HCT116 (cell line): ENCODE data around the gene SLC25A31. TPM values are rescaled to one million over a fixed set of nuclear protein-coding genes. Genes with fewer than 3 reads are reported as not detected.

Experiments
- ATAC-seq: fragments of 200-7000 bp; cut with Tn5 transposase; 2 replicates; pipeline ENCODE4 v1.9.1; 2020; ENCODE audit warnings: mild to moderate bottlenecking, moderate library complexity
- BruUV-seq: library from RNA; stranded (reverse); fragments of 400-500 nt; replicated peaks from 2 replicates; lab custom pipeline; 2021; lab: Mats Ljungman, UMichigan
- CTCF ChIA-PET: fragments of 300-600 bp; sonication (Branson Sonifier 250); formaldehyde crosslinking; loops from one replicate; lab custom pipeline; 2021; ENCODE audit warnings: antibody characterized with exemption; lab: Charles Lee
- POLR2A ChIA-PET: fragments of 300-600, 350-600 bp; sonication (Branson Sonifier 250); formaldehyde crosslinking; loops from one replicate; lab custom pipeline; 2021; ENCODE audit warnings: antibody characterized with exemption; lab: Charles Lee
- RAD21 ChIA-PET, 2 experiments: fragments of 300-600 bp; sonication (Branson Sonifier 250); formaldehyde crosslinking; loops; one replicate each; lab custom pipeline; 2023; ENCODE audit warnings: low total read pairs in 2 of 2; ENCODE audit not compliant: uncharacterized antibody in 2 of 2, unreplicated experiment in 2 of 2, low non-redundant PET in 1 of 2; lab: Charles Lee
- DNase-seq: peaks from one replicate; pipeline ENCODE4 v3.0.0-alpha.2; 2010; ENCODE audit warnings: low read depth, low spot score
- H2AFZ ChIP-seq: fragments of 200-600 bp; shearing (Covaris generic), sonication (generic); 2 replicates; pipeline ENCODE4 v1.6.1; 2017; ENCODE audit warnings: low read depth, mixed run types, mixed read lengths, antibody characterized with exemption, low read length; ENCODE audit not compliant: poor library complexity, severe bottlenecking
- H3K27ac ChIP-seq: 2 replicates; pipeline ENCODE4 v1.5.1; 2012; ENCODE audit warnings: low read depth, low read length
- H3K27me3 ChIP-seq: fragments of 200-600 bp; sonication (generic); 2 replicates; pipeline ENCODE4 v1.6.1; 2016; ENCODE audit warnings: mixed run types, low read length, mixed read lengths; ENCODE audit not compliant: insufficient read depth
- H3K36me3 ChIP-seq, 2 experiments: fragments of 200-500 bp in 1 of 2; fragments of 200-600 bp in 1 of 2; sonication (Bioruptor generic) in 1 of 2; sonication (generic) in 1 of 2; 2 replicates each; pipeline versions ENCODE4 v1.5.1 to v1.6.1; 2014 to 2016; ENCODE audit warnings: low read length in 2 of 2, inconsistent platforms in 1 of 2, mixed read lengths in 1 of 2, mixed run types in 1 of 2; ENCODE audit not compliant: insufficient read depth in 2 of 2, control insufficient read depth in 1 of 2
- H3K4me1 ChIP-seq, 2 experiments: fragments of 200-600 bp in 1 of 2; sonication (generic) in 1 of 2; 2 replicates each; pipeline versions ENCODE4 v1.5.1 to v1.6.1; 2012 to 2017; ENCODE audit warnings: low read length in 2 of 2, inconsistent platforms in 1 of 2, mild to moderate bottlenecking in 1 of 2, mixed read lengths in 1 of 2, mixed run types in 1 of 2, moderate library complexity in 1 of 2; ENCODE audit not compliant: insufficient read depth in 2 of 2, control insufficient read depth in 1 of 2
- H3K4me2 ChIP-seq: fragments of 200-600 bp; sonication (generic); 2 replicates; pipeline ENCODE4 v1.6.1; 2017; ENCODE audit warnings: mixed run types, low read length, mixed read lengths
- H3K4me3 ChIP-seq, 2 experiments: fragments of 200-600 bp in 1 of 2; sonication (generic) in 1 of 2; replicated peaks in 1 of 2; 2 replicates each; pipeline ENCODE4 v1.5.1; 2011 to 2016; ENCODE audit warnings: low read length in 2 of 2, control low read depth in 1 of 2, low read depth in 1 of 2, mild to moderate bottlenecking in 1 of 2, mixed read lengths in 1 of 2, mixed run types in 1 of 2
- H3K79me2 ChIP-seq: fragments of 200-600 bp; sonication (generic); 2 replicates; pipeline ENCODE4 v1.6.1; 2017; ENCODE audit warnings: mild to moderate bottlenecking, mixed run types, low read length, moderate library complexity, mixed read lengths; ENCODE audit not compliant: insufficient read depth
- H3K9ac ChIP-seq: fragments of 200-600 bp; sonication (generic); 2 replicates; pipeline ENCODE4 v1.6.1; 2016; ENCODE audit warnings: low read length, mixed read lengths
- H3K9me2 ChIP-seq: fragments of 200-600 bp; sonication (generic), shearing (Covaris generic); 2 replicates; pipeline ENCODE4 v1.6.1; 2017; ENCODE audit warnings: mixed run types, mild to moderate bottlenecking, moderate library complexity; ENCODE audit not compliant: insufficient read depth
- H3K9me3 ChIP-seq, 2 experiments: fragments of 200-500 bp in 1 of 2; fragments of 200-600 bp in 1 of 2; sonication (Bioruptor generic) in 1 of 2; sonication (generic) in 1 of 2; 2 replicates each; pipeline ENCODE4 v1.6.1; 2014 to 2017; ENCODE audit warnings: low read length in 2 of 2, mixed read lengths in 2 of 2, inconsistent platforms in 1 of 2, low read depth in 1 of 2, mild to moderate bottlenecking in 1 of 2, mixed run types in 1 of 2, moderate library complexity in 1 of 2; ENCODE audit not compliant: control insufficient read depth in 1 of 2, insufficient read depth in 1 of 2
- H4K20me1 ChIP-seq: fragments of 200-600 bp; sonication (generic), shearing (Covaris generic); 2 replicates; pipeline ENCODE4 v1.6.1; 2017; ENCODE audit warnings: mixed run types, mild to moderate bottlenecking, moderate library complexity; ENCODE audit not compliant: insufficient read depth
- EZH2phosphoT487 ChIP-seq: fragments of 200-600 bp; IDR thresholded peaks from 2 replicates; pipeline ENCODE4 v1.6.1; 2018; ENCODE audit warnings: antibody characterized with exemption, borderline replicate concordance
- POLR2AphosphoS5 ChIP-seq: IDR thresholded peaks from 2 replicates; pipeline ENCODE4 v1.6.1; 2011; ENCODE audit warnings: mild to moderate bottlenecking, low read depth, low read length, moderate library complexity
- ZBTB33 ChIP-seq: IDR thresholded peaks from 2 replicates; pipeline ENCODE4 v1.6.1; 2011; ENCODE audit warnings: mild to moderate bottlenecking, low read length, moderate library complexity; ENCODE audit not compliant: insufficient replicate concordance; ENCODE audit errors: extremely low read depth
- ZFX ChIP-seq: fragments of 450-650 bp; IDR thresholded peaks from 2 replicates; pipeline ENCODE4 v1.6.1; 2017
- intact Hi-C: fragments of 100-400 bp; cut with micrococcal nuclease; formaldehyde crosslinking; loops from 2 replicates; pipeline ENCODE4 v1.10.0; 2022
- total RNA-seq: library from RNA; stranded (reverse); gene quantifications from one replicate; pipeline ENCODE4 v1.2.1, GENCODE V29; 2021; ENCODE audit not compliant: unreplicated experiment

SLC25A31 gene
- total RNA-seq, 1 experiment from 2014 or later = not detected

- no peak for TF ChIP-seq ZBTB33
These were observed 47.3 kb downstream of the SLC25A31 start (continued) for GRCh38 chr4:127777487-127777886.

GRCh38 chr4:127778102-127778501 is 47.9 kb downstream of the SLC25A31 start:
- Histone ChIP-seq H3K27ac (no peak overlapping the region), H3K9me2 (no peaks in the 10 kb centered on the region), H2AFZ (no peak overlapping the region), H3K4me3 (no peak overlapping the region), H3K9ac (no peak overlapping the region), H3K9me3 (no peaks in the 10 kb centered on the region), H3K79me2 (peaks cover 5% of the 10 kb centered on the region; the same call in 1 of the 2 replicates), H3K27me3 (no peaks in the 10 kb centered on the region), H3K4me1 (peaks cover 7 to 16% of the 10 kb centered on the region in 2 experiments; a peak in 3 of 4 replicates), H4K20me1 (no peaks in the 10 kb centered on the region), H3K36me3 (no peaks in the 10 kb centered on the region), H3K4me2 (no peak overlapping the region)
- RAD21 ChIA-PET = no interaction called here
- POLR2A ChIA-PET = no interaction called here
- no peak for ATAC-seq
- intact Hi-C loops = no loop called here
- TF ChIP-seq ZFX (no peak), POLR2AphosphoS5 (no peak), ZBTB33 (no peak), EZH2phosphoT487 (no peak)
- CTCF ChIA-PET = no interaction called here
- no peak for DNase-seq
- BruUV-seq = no TSS peak
